ENCODE results near the gene NPIPA8. TPM values are rescaled to one million over a fixed set of nuclear protein-coding genes. Genes with fewer than 3 reads are reported as not detected.
"Not testable (repeated sequence)": the region's sequence is repeated elsewhere in the genome, so short reads cannot be mapped to it uniquely, and the experiment has no call there.

Gene NPIPA8
- total RNA-seq, result 1 to 10 TPM in 1 of 2 donors, under 1 TPM in 1; 0.28 to 7.6 TPM
- polyA plus RNA-seq (ENCODE audit: insufficient read length in 2 of 2), result 1 to 10 TPM; 4.4 to 5.6 TPM
- long read RNA-seq, donor 1, result 0 reads
- long read RNA-seq, donor 2, partial matches to known transcripts, result 6 of 6 reads
- long read RNA-seq, donor 2, other reads (novel, unspliced or antisense), result 0 of 6 reads
- long read RNA-seq, donor 3, result 0 reads
- long read RNA-seq, donor 4, result 0 reads

- not testable (repeated sequence) for H3K27ac ChIP-seq (ENCODE audit: low read depth, low read length); H3K9me3 ChIP-seq (ENCODE audit: control insufficient read depth, insufficient read depth, low read length); H3K36me3 ChIP-seq (ENCODE audit: control insufficient read depth, insufficient read depth, low read length); DNase-seq (ENCODE audit: low read depth in 4 of 6, low spot score in 6 of 6); H3K27me3 ChIP-seq (ENCODE audit: control insufficient read depth, insufficient read depth, low read length); H3K4me3 ChIP-seq (ENCODE audit: low read depth, low read length); H3K4me1 ChIP-seq (ENCODE audit: control insufficient read depth, insufficient read depth, low read length)
- no CpG with 5 or more reads among the region's 21 CpGs for WGBS (ENCODE audit: insufficient coverage)
These were observed at the start of gene NPIPA8 for GRCh38 chr16:18336636-18337035. Gene NPIPA8 (minus strand): TSS chr16:18336736. CDS start chr16:18332662, 4,074 bp downstream.

- not testable (repeated sequence) for DNase-seq (ENCODE audit: low read depth in 4 of 6, low spot score in 6 of 6); H3K4me3 ChIP-seq (ENCODE audit: low read depth, low read length); H3K27ac ChIP-seq (ENCODE audit: low read depth, low read length); H3K9me3 ChIP-seq (ENCODE audit: control insufficient read depth, insufficient read depth, low read length); H3K36me3 ChIP-seq (ENCODE audit: control insufficient read depth, insufficient read depth, low read length); H3K27me3 ChIP-seq (ENCODE audit: control insufficient read depth, insufficient read depth, low read length); H3K4me1 ChIP-seq (ENCODE audit: control insufficient read depth, insufficient read depth, low read length)
- no CpG with 5 or more reads among the region's 33 CpGs for WGBS (ENCODE audit: insufficient coverage)
These were observed 48.7 kb upstream of the NPIPA8 start for GRCh38 chr16:18385285-18385684.

- H3K36me3 ChIP-seq (ENCODE audit: control insufficient read depth, insufficient read depth, low read length); H3K27me3 ChIP-seq (ENCODE audit: control insufficient read depth, insufficient read depth, low read length); H3K9me3 ChIP-seq (ENCODE audit: control insufficient read depth, insufficient read depth, low read length); H3K4me1 ChIP-seq (ENCODE audit: control insufficient read depth, insufficient read depth, low read length); H3K27ac ChIP-seq (ENCODE audit: low read depth, low read length); H3K4me3 ChIP-seq (ENCODE audit: low read depth, low read length); DNase-seq (ENCODE audit: low read depth in 4 of 6, low spot score in 6 of 6): not testable (repeated sequence)
- no CpG with 5 or more reads among the region's 31 CpGs for WGBS (ENCODE audit: insufficient coverage)
These were observed 48.3 kb upstream of the NPIPA8 start for GRCh38 chr16:18384869-18385268.

- not testable (repeated sequence) for H3K27me3 ChIP-seq (ENCODE audit: control insufficient read depth, insufficient read depth, low read length); H3K4me3 ChIP-seq (ENCODE audit: low read depth, low read length); H3K9me3 ChIP-seq (ENCODE audit: control insufficient read depth, insufficient read depth, low read length); H3K4me1 ChIP-seq (ENCODE audit: control insufficient read depth, insufficient read depth, low read length); DNase-seq (ENCODE audit: low read depth in 4 of 6, low spot score in 6 of 6); H3K36me3 ChIP-seq (ENCODE audit: control insufficient read depth, insufficient read depth, low read length); H3K27ac ChIP-seq (ENCODE audit: low read depth, low read length)
- WGBS (ENCODE audit: insufficient coverage), result no CpG with 5 or more reads among the region's 25 CpGs
These were observed 47.6 kb upstream of the NPIPA8 start for GRCh38 chr16:18384098-18384636.

- H3K27me3 ChIP-seq (ENCODE audit: control insufficient read depth, insufficient read depth, low read length); H3K36me3 ChIP-seq (ENCODE audit: control insufficient read depth, insufficient read depth, low read length); H3K4me3 ChIP-seq (ENCODE audit: low read depth, low read length); DNase-seq (ENCODE audit: low read depth in 4 of 6, low spot score in 6 of 6); H3K9me3 ChIP-seq (ENCODE audit: control insufficient read depth, insufficient read depth, low read length); H3K27ac ChIP-seq (ENCODE audit: low read depth, low read length); H3K4me1 ChIP-seq (ENCODE audit: control insufficient read depth, insufficient read depth, low read length): not testable (repeated sequence)
- WGBS (ENCODE audit: insufficient coverage), result no CpG with 5 or more reads among the region's 28 CpGs
These were observed 46.2 kb upstream of the NPIPA8 start for GRCh38 chr16:18382696-18383095.

GRCh38 chr16:18347742-18348141, 11.2 kb upstream of the NPIPA8 start:
- H3K27ac ChIP-seq (ENCODE audit: low read depth, low read length); H3K27me3 ChIP-seq (ENCODE audit: control insufficient read depth, insufficient read depth, low read length); H3K36me3 ChIP-seq (ENCODE audit: control insufficient read depth, insufficient read depth, low read length); H3K4me1 ChIP-seq (ENCODE audit: control insufficient read depth, insufficient read depth, low read length); DNase-seq (ENCODE audit: low read depth in 4 of 6, low spot score in 6 of 6); H3K4me3 ChIP-seq (ENCODE audit: low read depth, low read length); H3K9me3 ChIP-seq (ENCODE audit: control insufficient read depth, insufficient read depth, low read length): not testable (repeated sequence)
- no CpG with 5 or more reads among the region's 22 CpGs for WGBS (ENCODE audit: insufficient coverage)

- WGBS (ENCODE audit: insufficient coverage), result no CpG with 5 or more reads among the region's 22 CpGs
These were observed 10.5 kb upstream of the NPIPA8 start for GRCh38 chr16:18346993-18347392.

GRCh38 chr16:18344634-18345033, 8.1 kb upstream of the NPIPA8 start:
- no CpG with 5 or more reads among the region's 18 CpGs for WGBS (ENCODE audit: insufficient coverage)
- DNase-seq (ENCODE audit: low read depth in 4 of 6, low spot score in 6 of 6); H3K36me3 ChIP-seq (ENCODE audit: control insufficient read depth, insufficient read depth, low read length); H3K27me3 ChIP-seq (ENCODE audit: control insufficient read depth, insufficient read depth, low read length); H3K4me1 ChIP-seq (ENCODE audit: control insufficient read depth, insufficient read depth, low read length); H3K9me3 ChIP-seq (ENCODE audit: control insufficient read depth, insufficient read depth, low read length); H3K27ac ChIP-seq (ENCODE audit: low read depth, low read length); H3K4me3 ChIP-seq (ENCODE audit: low read depth, low read length): not testable (repeated sequence)

More at GRCh38 chr16:18346993-18347392, 10.5 kb upstream of the NPIPA8 start:
- H3K4me3 ChIP-seq (ENCODE audit: low read depth, low read length); H3K27me3 ChIP-seq (ENCODE audit: control insufficient read depth, insufficient read depth, low read length); H3K36me3 ChIP-seq (ENCODE audit: control insufficient read depth, insufficient read depth, low read length); H3K27ac ChIP-seq (ENCODE audit: low read depth, low read length); H3K4me1 ChIP-seq (ENCODE audit: control insufficient read depth, insufficient read depth, low read length); H3K9me3 ChIP-seq (ENCODE audit: control insufficient read depth, insufficient read depth, low read length); DNase-seq (ENCODE audit: low read depth in 4 of 6, low spot score in 6 of 6): not testable (repeated sequence)

- H3K4me1 ChIP-seq (ENCODE audit: control insufficient read depth, insufficient read depth, low read length); H3K36me3 ChIP-seq (ENCODE audit: control insufficient read depth, insufficient read depth, low read length); H3K9me3 ChIP-seq (ENCODE audit: control insufficient read depth, insufficient read depth, low read length); DNase-seq (ENCODE audit: low read depth in 4 of 6, low spot score in 6 of 6); H3K27ac ChIP-seq (ENCODE audit: low read depth, low read length); H3K4me3 ChIP-seq (ENCODE audit: low read depth, low read length); H3K27me3 ChIP-seq (ENCODE audit: control insufficient read depth, insufficient read depth, low read length): not testable (repeated sequence)
- WGBS (ENCODE audit: insufficient coverage), result no CpG with 5 or more reads among the region's 1 CpG
These were observed 5.5 kb upstream of the NPIPA8 start for GRCh38 chr16:18341986-18342385.

- WGBS (ENCODE audit: insufficient coverage), result no CpG with 5 or more reads among the region's 28 CpGs
- not testable (repeated sequence) for DNase-seq (ENCODE audit: low read depth in 4 of 6, low spot score in 6 of 6); H3K27ac ChIP-seq (ENCODE audit: low read depth, low read length); H3K27me3 ChIP-seq (ENCODE audit: control insufficient read depth, insufficient read depth, low read length); H3K4me1 ChIP-seq (ENCODE audit: control insufficient read depth, insufficient read depth, low read length); H3K9me3 ChIP-seq (ENCODE audit: control insufficient read depth, insufficient read depth, low read length); H3K36me3 ChIP-seq (ENCODE audit: control insufficient read depth, insufficient read depth, low read length); H3K4me3 ChIP-seq (ENCODE audit: low read depth, low read length)
These were observed 5.0 kb upstream of the NPIPA8 start for GRCh38 chr16:18341417-18341960.

Data from spinal cord (tissue), 10 donors.